OCI-LY1 (cell line): ENCODE data around the gene MANBA.

ENCODE experiments used
- EZH2 ChIP-seq: fragments of 200-600 bp; sonication (generic), shearing (Covaris generic); IDR thresholded peaks from 2 replicates; pipeline ENCODE4 v1.8.0; 2017; ENCODE audit warnings: borderline replicate concordance, mixed run types, mild to moderate bottlenecking, antibody characterized with exemption, low read length, moderate library complexity, mixed read lengths
- TF ChIP-seq, protein P1 (sequence below): fragments of 200-600 bp; sonication (generic), shearing (Covaris generic); IDR thresholded peaks from 2 replicates; pipeline ENCODE4 v1.5.1; 2017; ENCODE audit warnings: mild to moderate bottlenecking, antibody characterized with exemption, low read length, moderate library complexity, mixed read lengths

DNA sequence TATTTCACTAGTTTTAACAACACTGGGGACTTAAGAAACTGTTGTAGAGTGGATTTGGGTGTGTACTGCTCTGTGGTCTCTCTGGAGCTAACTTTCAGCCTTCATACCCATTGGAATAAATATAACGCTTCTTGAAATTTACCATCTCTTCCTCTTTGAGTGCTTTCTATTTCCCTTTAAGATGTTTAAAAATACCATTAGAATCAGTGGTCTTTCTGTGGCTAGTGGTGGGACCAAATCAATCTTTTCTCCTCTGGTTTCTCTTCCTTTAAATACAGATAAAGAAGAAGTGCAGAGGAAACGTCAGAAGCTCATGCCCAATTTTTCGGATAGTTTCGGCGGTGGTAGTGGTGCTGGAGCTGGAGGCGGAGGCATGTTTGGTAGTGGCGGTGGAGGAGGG is 167.6 kb downstream of the MANBA start:
- TF ChIP-seq, protein P1, sequence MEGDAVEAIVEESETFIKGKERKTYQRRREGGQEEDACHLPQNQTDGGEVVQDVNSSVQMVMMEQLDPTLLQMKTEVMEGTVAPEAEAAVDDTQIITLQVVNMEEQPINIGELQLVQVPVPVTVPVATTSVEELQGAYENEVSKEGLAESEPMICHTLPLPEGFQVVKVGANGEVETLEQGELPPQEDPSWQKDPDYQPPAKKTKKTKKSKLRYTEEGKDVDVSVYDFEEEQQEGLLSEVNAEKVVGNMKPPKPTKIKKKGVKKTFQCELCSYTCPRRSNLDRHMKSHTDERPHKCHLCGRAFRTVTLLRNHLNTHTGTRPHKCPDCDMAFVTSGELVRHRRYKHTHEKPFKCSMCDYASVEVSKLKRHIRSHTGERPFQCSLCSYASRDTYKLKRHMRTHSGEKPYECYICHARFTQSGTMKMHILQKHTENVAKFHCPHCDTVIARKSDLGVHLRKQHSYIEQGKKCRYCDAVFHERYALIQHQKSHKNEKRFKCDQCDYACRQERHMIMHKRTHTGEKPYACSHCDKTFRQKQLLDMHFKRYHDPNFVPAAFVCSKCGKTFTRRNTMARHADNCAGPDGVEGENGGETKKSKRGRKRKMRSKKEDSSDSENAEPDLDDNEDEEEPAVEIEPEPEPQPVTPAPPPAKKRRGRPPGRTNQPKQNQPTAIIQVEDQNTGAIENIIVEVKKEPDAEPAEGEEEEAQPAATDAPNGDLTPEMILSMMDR, result no peak
- TF ChIP-seq EZH2, result no peak
